Measurements from ENCODE around the gene DYNC1H1.

- TF ChIP-seq CTCF (IDR thresholded peaks at IDR 0.05) (no peak), POLR2A (IDR thresholded peaks at IDR 0.05) (no peak)
Measured at GRCh38 chr14:102095231-102095870, 131.0 kb downstream of the DYNC1H1 start.
